Natural killer cell treated with Interleukin-12 subunit alpha and Interleukin-12 subunit beta and Interleukin-15 and Interleukin-18, amount 100 ng/mL, for 72 hours (primary cell): ENCODE measurements around the gene TBC1D25. TPM values are rescaled to one million over a fixed set of nuclear protein-coding genes. Genes with fewer than 3 reads are reported as not detected.

Experiments used
- ATAC-seq, 2 donors: fragments of 150-1000 bp; cut with Tn5 transposase in 1 of 2; sonication (Bioruptor Pico), chemical (Tn5 transposase) in 1 of 2; 2 replicates each; pipeline ENCODE4 v1.10.0; 2021
- DNase-seq: peaks from one replicate; pipeline ENCODE4 v3.0.0; 2022; ENCODE audit warnings: low spot score
- H3K27ac Mint-ChIP-seq, 2 donors: 1 replicate in 1 of 2; 2 replicates in 1 of 2; pipeline ENCODE4 v1.8.0; 2022; ENCODE audit warnings: mixed read lengths in 2 of 2, mild to moderate bottlenecking in 1 of 2, moderate library complexity in 1 of 2
- H3K27me3 Mint-ChIP-seq, 2 donors: 1 replicate in 1 of 2; 2 replicates in 1 of 2; pipeline ENCODE4 v1.8.0; 2022; ENCODE audit warnings: mixed read lengths in 2 of 2
- H3K36me3 Mint-ChIP-seq: one replicate; pipeline ENCODE4 v1.8.0; 2022; ENCODE audit warnings: mixed read lengths
- H3K4me1 Mint-ChIP-seq, 2 donors: 1 replicate in 1 of 2; 2 replicates in 1 of 2; pipeline ENCODE4 v1.8.0; 2022; ENCODE audit warnings: low read depth in 2 of 2, mixed read lengths in 2 of 2, mild to moderate bottlenecking in 1 of 2
- H3K4me3 Mint-ChIP-seq: one replicate; pipeline ENCODE4 v1.8.0; 2022; ENCODE audit warnings: mixed read lengths
- H3K9me3 Mint-ChIP-seq: 2 replicates; pipeline ENCODE4 v1.8.0; 2022; ENCODE audit warnings: mixed read lengths
- total RNA-seq, 2 donors: library from RNA; stranded (reverse); gene quantifications; one replicate each; pipeline ENCODE4 v1.2.3, GENCODE V29; 2022

TBC1D25 gene
- total RNA-seq: 10 to 100 TPM; 31.8 to 37.0 TPM

- peaks cover 5% of the 10 kb centered on the region for H3K36me3 Mint-ChIP-seq
- peaks cover 18 to 27% of the 10 kb centered on the region in 2 donors for H3K4me1 Mint-ChIP-seq
- H3K9me3 Mint-ChIP-seq: no peaks in the 10 kb centered on the region
- ATAC-seq: peak; percentile 89 to 94
- peak within 1 kb of the TSS; percentile 86 for H3K27ac Mint-ChIP-seq
- peaks cover 0 to 1% of the 10 kb centered on the region in 2 donors for H3K27me3 Mint-ChIP-seq
- peak within 1 kb of the TSS; percentile 96 for H3K4me3 Mint-ChIP-seq
- DNase-seq: peak; percentile 98
Measured at GRCh38 chrX:48539345-48540027, at the start of gene TBC1D25. TSS of gene TBC1D25 (plus strand) at chrX:48539714. CDS start at chrX:48539798, 84 bp downstream.

GRCh38 chrX:48489892-48490291, 49.6 kb upstream of the TBC1D25 start:
- no peaks in the 10 kb centered on the region for H3K9me3 Mint-ChIP-seq
- no peaks in the 10 kb centered on the region for H3K27me3 Mint-ChIP-seq
- no peak for DNase-seq
- H3K4me1 Mint-ChIP-seq: peaks cover 6 to 15% of the 10 kb centered on the region in 2 donors
- ATAC-seq: no peak
- no peak overlapping the region for H3K27ac Mint-ChIP-seq
- H3K36me3 Mint-ChIP-seq: no peaks in the 10 kb centered on the region
- no peak overlapping the region for H3K4me3 Mint-ChIP-seq

- H3K27ac Mint-ChIP-seq: no peak overlapping the region
- H3K4me1 Mint-ChIP-seq: peaks cover 6 to 15% of the 10 kb centered on the region in 2 donors
- no peak overlapping the region for H3K4me3 Mint-ChIP-seq
- no peaks in the 10 kb centered on the region for H3K36me3 Mint-ChIP-seq
- no peak for DNase-seq
- H3K9me3 Mint-ChIP-seq: no peaks in the 10 kb centered on the region
- no peaks in the 10 kb centered on the region for H3K27me3 Mint-ChIP-seq
- no peak for ATAC-seq
Measured at GRCh38 chrX:48490661-48491060, 48.9 kb upstream of the TBC1D25 start.

GRCh38 chrX:48491809-48492208, 47.7 kb upstream of the TBC1D25 start:
- no peak for DNase-seq
- H3K36me3 Mint-ChIP-seq: no peaks in the 10 kb centered on the region
- H3K4me1 Mint-ChIP-seq: peaks cover 6 to 15% of the 10 kb centered on the region in 2 donors
- peaks cover 0 to 2% of the 10 kb centered on the region in 2 donors for H3K27me3 Mint-ChIP-seq
- no peaks in the 10 kb centered on the region for H3K9me3 Mint-ChIP-seq
- H3K4me3 Mint-ChIP-seq: no peak overlapping the region
- H3K27ac Mint-ChIP-seq: no peak overlapping the region
- ATAC-seq: no peak

GRCh38 chrX:48492293-48492910, 47.1 kb upstream of the TBC1D25 start:
- no peak for ATAC-seq
- H3K27ac Mint-ChIP-seq: no peak overlapping the region
- H3K36me3 Mint-ChIP-seq: no peaks in the 10 kb centered on the region
- H3K9me3 Mint-ChIP-seq: no peaks in the 10 kb centered on the region
- peaks cover 0 to 2% of the 10 kb centered on the region in 2 donors for H3K27me3 Mint-ChIP-seq
- DNase-seq: no peak
- H3K4me3 Mint-ChIP-seq: no peak overlapping the region
- peaks cover 2 to 10% of the 10 kb centered on the region in 2 donors for H3K4me1 Mint-ChIP-seq

- ATAC-seq (no peak), DNase-seq (no peak)
- Mint-ChIP-seq H3K27me3 (peaks cover 0 to 9% of the 10 kb centered on the region in 2 donors), H3K4me1 (peaks cover 0 to 4% of the 10 kb centered on the region in 2 donors), H3K4me3 (no peak overlapping the region), H3K9me3 (no peaks in the 10 kb centered on the region), H3K27ac (no peak overlapping the region), H3K36me3 (no peaks in the 10 kb centered on the region)
Measured at GRCh38 chrX:48493890-48494364, 45.6 kb upstream of the TBC1D25 start.

GRCh38 chrX:48496660-48497059, 42.9 kb upstream of the TBC1D25 start:
- H3K9me3 Mint-ChIP-seq: no peaks in the 10 kb centered on the region
- peaks cover 0 to 4% of the 10 kb centered on the region in 2 donors for H3K4me1 Mint-ChIP-seq
- DNase-seq: no peak
- ATAC-seq: no peak
- no peaks in the 10 kb centered on the region for H3K36me3 Mint-ChIP-seq
- peaks cover 0 to 11% of the 10 kb centered on the region in 2 donors for H3K27me3 Mint-ChIP-seq
- H3K27ac Mint-ChIP-seq: no peak overlapping the region
- H3K4me3 Mint-ChIP-seq: no peak overlapping the region

GRCh38 chrX:48497871-48498270, 41.6 kb upstream of the TBC1D25 start:
- DNase-seq: no peak
- H3K27me3 Mint-ChIP-seq: peaks cover 0 to 11% of the 10 kb centered on the region in 2 donors
- ATAC-seq: no peak
- H3K4me3 Mint-ChIP-seq: no peak overlapping the region
- H3K36me3 Mint-ChIP-seq: no peaks in the 10 kb centered on the region
- no peaks in the 10 kb centered on the region for H3K9me3 Mint-ChIP-seq
- peaks cover 0 to 4% of the 10 kb centered on the region in 2 donors for H3K4me1 Mint-ChIP-seq
- no peak overlapping the region for H3K27ac Mint-ChIP-seq

GRCh38 chrX:48498374-48498809, 41.1 kb upstream of the TBC1D25 start:
- Mint-ChIP-seq H3K36me3 (no peaks in the 10 kb centered on the region), H3K27ac (no peak overlapping the region), H3K27me3 (peaks cover 0 to 11% of the 10 kb centered on the region in 2 donors), H3K4me3 (no peak overlapping the region), H3K9me3 (no peaks in the 10 kb centered on the region), H3K4me1 (peaks cover 0 to 4% of the 10 kb centered on the region in 2 donors)
- DNase-seq (no peak), ATAC-seq (no peak)

- H3K9me3 Mint-ChIP-seq: no peaks in the 10 kb centered on the region
- ATAC-seq: no peak
- no peaks in the 10 kb centered on the region for H3K36me3 Mint-ChIP-seq
- H3K27ac Mint-ChIP-seq: no peak overlapping the region
- peaks cover 0 to 3% of the 10 kb centered on the region in 2 donors for H3K4me1 Mint-ChIP-seq
- H3K27me3 Mint-ChIP-seq: peaks cover 0 to 2% of the 10 kb centered on the region in 2 donors
- no peak overlapping the region for H3K4me3 Mint-ChIP-seq
- DNase-seq: no peak
Measured at GRCh38 chrX:48504261-48504660, 35.3 kb upstream of the TBC1D25 start.

GRCh38 chrX:48505481-48505880, 34.0 kb upstream of the TBC1D25 start:
- ATAC-seq (no peak), DNase-seq (no peak)
- Mint-ChIP-seq H3K4me3 (no peak overlapping the region), H3K9me3 (no peaks in the 10 kb centered on the region), H3K4me1 (peaks cover 9 to 11% of the 10 kb centered on the region in 2 donors), H3K36me3 (no peaks in the 10 kb centered on the region), H3K27ac (no peak overlapping the region), H3K27me3 (no peaks in the 10 kb centered on the region)

GRCh38 chrX:48507246-48507645, 32.3 kb upstream of the TBC1D25 start:
- no peak for ATAC-seq
- Mint-ChIP-seq H3K27ac (no peak overlapping the region), H3K4me1 (peaks cover 18 to 22% of the 10 kb centered on the region in 2 donors), H3K36me3 (no peaks in the 10 kb centered on the region), H3K27me3 (no peaks in the 10 kb centered on the region), H3K4me3 (no peak overlapping the region), H3K9me3 (no peaks in the 10 kb centered on the region)
- no peak for DNase-seq

- DNase-seq (peak; percentile 89), ATAC-seq (peak; percentile 94 to 97)
- peaks cover 18 to 26% of the 10 kb centered on the region in 2 donors for H3K4me1 Mint-ChIP-seq
- H3K4me3 Mint-ChIP-seq: peak within 1 kb of the TSS; percentile 89
- peak within 1 kb of the TSS; percentile 70 to 83 for H3K27ac Mint-ChIP-seq
- no peaks in the 10 kb centered on the region for H3K36me3 Mint-ChIP-seq
- no peaks in the 10 kb centered on the region for H3K27me3 Mint-ChIP-seq
- H3K9me3 Mint-ChIP-seq: no peaks in the 10 kb centered on the region
Measured at GRCh38 chrX:48508400-48509244, 30.9 kb upstream of the TBC1D25 start, which contains the start of gene PORCN. TSS of gene PORCN (plus strand) at chrX:48508992. CDS start at chrX:48509821, 829 bp downstream.
